Lower leg skin (tissue), 3 donors: Measurements from ENCODE around the gene PTPRCAP.

Experiments
- POLR2A ChIP-seq, 2 donors: fragments of 450-650 bp; IDR thresholded peaks; one replicate each; pipeline ENCODE4 v1.6.1; 2016 to 2017; ENCODE audit warnings: antibody characterized with exemption in 2 of 2, mild to moderate bottlenecking in 1 of 2, moderate library complexity in 1 of 2
- TF ChIP-seq, protein P1 (sequence below), 3 donors: fragments of 450-650 bp; IDR thresholded peaks; one replicate each; pipeline ENCODE4 v1.5.1; 2016; ENCODE audit warnings: antibody characterized with exemption in 3 of 3, mild to moderate bottlenecking in 3 of 3, moderate library complexity in 2 of 3

DNA sequence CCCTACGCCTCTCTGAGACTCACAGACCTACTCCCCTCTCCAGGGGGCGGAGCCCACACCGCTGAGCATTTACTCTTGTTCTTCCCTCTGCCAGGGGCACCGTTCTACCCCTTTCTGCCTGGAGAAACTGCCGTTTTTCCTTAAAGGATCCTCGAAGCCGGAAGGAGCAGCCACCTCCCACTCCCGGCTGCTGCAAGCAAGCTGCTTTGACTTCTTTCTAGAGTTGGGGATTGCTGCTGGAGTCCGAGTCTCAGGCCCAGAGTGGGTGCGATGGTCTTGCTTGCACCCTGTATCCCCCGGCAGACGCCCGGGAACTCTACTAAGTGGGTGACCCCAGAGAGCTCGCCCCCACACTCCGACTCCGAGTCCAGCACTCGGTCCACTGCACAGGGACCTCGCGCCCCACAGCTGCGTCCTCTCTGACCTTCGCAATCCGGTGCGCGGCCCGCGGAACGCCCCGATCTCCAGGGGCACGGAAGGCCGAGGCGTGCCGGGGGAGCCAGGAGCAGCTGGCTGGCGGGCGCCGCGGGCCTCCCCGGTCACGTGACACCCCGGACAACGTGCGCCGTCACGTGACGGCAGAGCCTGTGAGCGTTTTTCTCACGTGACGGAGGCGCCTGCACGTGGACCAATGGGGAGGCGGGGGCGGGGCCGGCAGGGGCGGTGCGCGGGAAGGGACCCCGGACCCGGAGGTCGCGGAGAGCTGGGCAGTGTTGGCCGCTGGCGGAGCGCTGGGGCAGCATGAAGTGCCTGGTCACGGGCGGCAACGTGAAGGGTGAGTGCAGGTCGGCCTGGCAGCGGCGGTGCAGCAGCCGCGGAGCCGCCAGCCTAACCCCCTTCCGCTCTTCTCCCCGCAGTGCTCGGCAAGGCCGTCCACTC is 45.9 kb downstream of the PTPRCAP start, which contains the start of gene RAD9A:
- TF ChIP-seq, protein P1, sequence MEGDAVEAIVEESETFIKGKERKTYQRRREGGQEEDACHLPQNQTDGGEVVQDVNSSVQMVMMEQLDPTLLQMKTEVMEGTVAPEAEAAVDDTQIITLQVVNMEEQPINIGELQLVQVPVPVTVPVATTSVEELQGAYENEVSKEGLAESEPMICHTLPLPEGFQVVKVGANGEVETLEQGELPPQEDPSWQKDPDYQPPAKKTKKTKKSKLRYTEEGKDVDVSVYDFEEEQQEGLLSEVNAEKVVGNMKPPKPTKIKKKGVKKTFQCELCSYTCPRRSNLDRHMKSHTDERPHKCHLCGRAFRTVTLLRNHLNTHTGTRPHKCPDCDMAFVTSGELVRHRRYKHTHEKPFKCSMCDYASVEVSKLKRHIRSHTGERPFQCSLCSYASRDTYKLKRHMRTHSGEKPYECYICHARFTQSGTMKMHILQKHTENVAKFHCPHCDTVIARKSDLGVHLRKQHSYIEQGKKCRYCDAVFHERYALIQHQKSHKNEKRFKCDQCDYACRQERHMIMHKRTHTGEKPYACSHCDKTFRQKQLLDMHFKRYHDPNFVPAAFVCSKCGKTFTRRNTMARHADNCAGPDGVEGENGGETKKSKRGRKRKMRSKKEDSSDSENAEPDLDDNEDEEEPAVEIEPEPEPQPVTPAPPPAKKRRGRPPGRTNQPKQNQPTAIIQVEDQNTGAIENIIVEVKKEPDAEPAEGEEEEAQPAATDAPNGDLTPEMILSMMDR (IDR thresholded peaks at IDR 0.05): peak in 1 of 3 donors; percentile 5
- TF ChIP-seq POLR2A (IDR thresholded peaks at IDR 0.05): no peak
